GM06990 (cell line): ENCODE measurements around the gene PRSS56.
A peak's percentile ranks its signal among the peaks of the same experiment; 100 is the strongest.

ENCODE experiments used
- DNase-seq: peaks from one replicate; pipeline ENCODE4 v3.0.0-alpha.2; 2011; ENCODE audit not compliant: insufficient read length; ENCODE audit errors: extremely low read depth
- H3K27me3 ChIP-seq: replicated peaks from 2 replicates; pipeline ENCODE4 v1.6.0; 2011; ENCODE audit warnings: low read length; ENCODE audit not compliant: control insufficient read depth, insufficient read depth
- H3K36me3 ChIP-seq: 2 replicates; pipeline ENCODE4 v1.5.1; 2011; ENCODE audit warnings: low read length; ENCODE audit not compliant: control insufficient read depth, insufficient read depth
- H3K4me3 ChIP-seq: replicated peaks from 2 replicates; pipeline ENCODE4 v1.5.1; 2011; ENCODE audit warnings: low read depth, mild to moderate bottlenecking, control low read depth, low read length
- CTCF ChIP-seq: IDR thresholded peaks from 2 replicates; pipeline ENCODE4 v1.5.1; 2011; ENCODE audit warnings: low read length, control low read depth, mild to moderate bottlenecking, inconsistent platforms; ENCODE audit not compliant: insufficient read depth, poor library complexity, severe bottlenecking

The PRSS56 gene

GRCh38 chr2:232545511-232546375 is 25.6 kb downstream of the PRSS56 start:
- no peak for TF ChIP-seq CTCF
- no peak overlapping the region for H3K4me3 ChIP-seq
- no peak for DNase-seq
- H3K36me3 ChIP-seq: peaks cover 12% of the 10 kb centered on the region
- H3K27me3 ChIP-seq: no peaks in the 10 kb centered on the region

- TF ChIP-seq CTCF: no peak
- no peak for DNase-seq
Measured at GRCh38 chr2:232547991-232548390, 27.8 kb downstream of the PRSS56 start.

GRCh38 chr2:232549655-232550353 is 29.6 kb downstream of the PRSS56 start:
- Histone ChIP-seq H3K4me3 (peak overlapping the region; percentile 95), H3K36me3 (peaks cover 9% of the 10 kb centered on the region)
- no peak for DNase-seq

More at GRCh38 chr2:232547991-232548390, 27.8 kb downstream of the PRSS56 start:
- Histone ChIP-seq H3K27me3 (no peaks in the 10 kb centered on the region), H3K4me3 (no peak overlapping the region), H3K36me3 (peaks cover 12% of the 10 kb centered on the region)

GRCh38 chr2:232550354-232551249 is 30.4 kb downstream of the PRSS56 start, which contains the start of the genes EIF4E2 and TIGD1:
EIF4E2 (plus strand) TSS chr2:232550689; CDS start chr2:232550725, 36 bp downstream.
TIGD1 (minus strand) TSS chr2:232550557; CDS start chr2:232549882, 675 bp downstream.
- H3K4me3 ChIP-seq: peak within 1 kb of the TSS; percentile 95
- H3K36me3 ChIP-seq: peaks cover 7% of the 10 kb centered on the region
- H3K27me3 ChIP-seq: no peaks in the 10 kb centered on the region
- DNase-seq: peak; percentile 93
- TF ChIP-seq CTCF: peak; percentile 18

More at GRCh38 chr2:232549655-232550353, 29.6 kb downstream of the PRSS56 start:
- no peak for TF ChIP-seq CTCF
- H3K27me3 ChIP-seq: no peaks in the 10 kb centered on the region

- no peak for TF ChIP-seq CTCF
- peaks cover 3% of the 10 kb centered on the region for H3K36me3 ChIP-seq
Measured at GRCh38 chr2:232551250-232551638, 31.1 kb downstream of the PRSS56 start.

More at GRCh38 chr2:232551250-232551638, 31.1 kb downstream of the PRSS56 start:
- no peaks in the 10 kb centered on the region for H3K27me3 ChIP-seq
- peak overlapping the region; percentile 95 for H3K4me3 ChIP-seq
- DNase-seq: no peak
